SK-N-SH (cell line): Measurements from ENCODE around the gene PLIN1. TPM values are rescaled to one million over a fixed set of nuclear protein-coding genes. Genes with fewer than 3 reads are reported as not detected.

Experiments used
- CTCF ChIA-PET: fragments of 300-600, 350-600 bp; formaldehyde crosslinking; extraction: SDS; loops from one replicate; lab custom pipeline; 2021; lab: Yijun Ruan, JAX
- POLR2A ChIA-PET: fragments of 350-600 bp; sonication (Branson Sonifier 250); formaldehyde crosslinking; extraction: SDS; loops from one replicate; lab custom pipeline; 2020; ENCODE audit warnings: antibody characterized with exemption, inconsistent platforms; lab: Yijun Ruan, JAX
- DNase-seq: peaks from one replicate; pipeline ENCODE4 v3.0.0; 2012
- H2AFZ ChIP-seq: fragments of 200-600 bp; sonication (generic); 2 replicates; pipeline ENCODE4 v1.8.1; 2016; ENCODE audit warnings: antibody characterized with exemption, mild to moderate bottlenecking, low read depth
- H3F3A ChIP-seq: fragments of 200-600 bp; sonication (generic); replicated peaks from 2 replicates; pipeline ENCODE3; 2016; ENCODE audit warnings: antibody characterized with exemption, mild to moderate bottlenecking; ENCODE audit not compliant: insufficient read depth
- H3K27ac ChIP-seq, 2 experiments: fragments of 200-500 bp in 1 of 2; fragments of 200-600 bp in 1 of 2; sonication (Bioruptor generic) in 1 of 2; sonication (generic), shearing (Covaris generic) in 1 of 2; 2 replicates each; pipeline versions ENCODE4 v1.5.1 to v1.6.1; 2014 to 2016; ENCODE audit warnings: low read depth in 2 of 2, inconsistent platforms in 1 of 2, low read length in 1 of 2, mild to moderate bottlenecking in 1 of 2, mixed read lengths in 1 of 2
- H3K27me3 ChIP-seq: fragments of 200-600 bp; sonication (generic), shearing (Covaris generic); 2 replicates; pipeline ENCODE4 v1.6.1; 2016; ENCODE audit warnings: mixed run types; ENCODE audit not compliant: insufficient read depth
- H3K36me3 ChIP-seq, 2 experiments: fragments of 200-500 bp in 1 of 2; fragments of 200-600 bp in 1 of 2; sonication (Bioruptor generic) in 1 of 2; sonication (generic) in 1 of 2; replicated peaks in 1 of 2; 2 replicates each; pipeline versions ENCODE3 to v1.5.1; 2014 to 2016; ENCODE audit warnings: low read length in 1 of 2, mild to moderate bottlenecking in 1 of 2; ENCODE audit not compliant: insufficient read depth in 2 of 2, control insufficient read depth in 1 of 2
- H3K4me1 ChIP-seq, 2 experiments: fragments of 200-500 bp in 1 of 2; fragments of 200-600 bp in 1 of 2; sonication (Bioruptor generic) in 1 of 2; sonication (generic), shearing (Covaris generic) in 1 of 2; 2 replicates each; pipeline versions ENCODE4 v1.5.1 to v1.6.1; 2014 to 2016; ENCODE audit warnings: low read depth in 1 of 2, low read length in 1 of 2, mixed run types in 1 of 2; ENCODE audit not compliant: insufficient read depth in 2 of 2, control insufficient read depth in 1 of 2
- H3K4me2 ChIP-seq: fragments of 200-600 bp; sonication (generic), shearing (Covaris generic); 2 replicates; pipeline ENCODE4 v1.6.1; 2017; ENCODE audit warnings: mixed run types
- H3K4me3 ChIP-seq, 2 experiments: fragments of 200-500 bp in 1 of 2; fragments of 200-600 bp in 1 of 2; sonication (Bioruptor generic) in 1 of 2; sonication (generic), shearing (Covaris generic) in 1 of 2; 2 replicates each; pipeline versions ENCODE4 v1.5.1 to v1.8.1; 2014 to 2016; ENCODE audit warnings: low read depth in 2 of 2, inconsistent platforms in 1 of 2, low read length in 1 of 2, mild to moderate bottlenecking in 1 of 2, mixed read lengths in 1 of 2, moderate library complexity in 1 of 2
- H3K79me2 ChIP-seq: fragments of 200-600 bp; sonication (generic); 2 replicates; pipeline ENCODE4 v1.8.1; 2017; ENCODE audit warnings: mild to moderate bottlenecking; ENCODE audit not compliant: insufficient read depth
- H3K9ac ChIP-seq: fragments of 200-600 bp; sonication (generic); 2 replicates; pipeline ENCODE4 v1.6.1; 2017; ENCODE audit warnings: mixed run types
- H3K9me2 ChIP-seq: fragments of 200-600 bp; sonication (generic); 2 replicates; pipeline ENCODE4 v1.6.1; 2017; ENCODE audit warnings: mixed run types
- H3K9me3 ChIP-seq: fragments of 200-600 bp; sonication (generic); 2 replicates; pipeline ENCODE4 v1.6.1; 2017; ENCODE audit warnings: mixed run types, mild to moderate bottlenecking, moderate library complexity
- H4K20me1 ChIP-seq: fragments of 200-600 bp; sonication (generic); 2 replicates; pipeline ENCODE4 v1.6.1; 2017; ENCODE audit warnings: mild to moderate bottlenecking, mixed run types; ENCODE audit not compliant: insufficient read depth
- ELF1 ChIP-seq: IDR thresholded peaks from 2 replicates; pipeline ENCODE4 v1.4.0; 2012
- GATA2 ChIP-seq: sonication (generic); formaldehyde crosslinking; IDR thresholded peaks from 2 replicates; pipeline ENCODE4 v1.5.0; 2020; ENCODE audit warnings: mild to moderate bottlenecking, missing genetic modification reagents
- SIN3A ChIP-seq: IDR thresholded peaks from 2 replicates; pipeline ENCODE4 v1.6.1; 2012; ENCODE audit warnings: low read depth, mild to moderate bottlenecking, low read length, moderate library complexity, borderline replicate concordance
- SMC3 ChIP-seq: IDR thresholded peaks from 2 replicates; pipeline ENCODE4 v1.6.1; 2012; ENCODE audit warnings: low read depth, low read length, improper control_type of control experiment
- WGBS: methylation state at CpG from one replicate; pipeline ENCODE4 v1.1.6; 2017; ENCODE audit warnings: low lambda C conversion rate; 5-methylcytosine and 5-hydroxymethylcytosine counted together
- polyA plus RNA-seq, 3 experiments: library from polyadenylated mRNA; depleted of rRNA; stranded (reverse); fragments of >200 nt; gene quantifications; 2 replicates each; pipeline ENCODE4 v1.2.3, GENCODE V29; 2012
- small RNA-seq, 7 experiments: library from RNA; depleted of rRNA; stranded (forward); fragments of <200 nt; gene quantifications; one replicate each; pipeline ENCODE3, GENCODE V24; 2012

Gene PLIN1
- polyA plus RNA-seq, 1 of the 3 experiments (the other 2 are of a cell fraction) = 0.08 TPM

DNA sequence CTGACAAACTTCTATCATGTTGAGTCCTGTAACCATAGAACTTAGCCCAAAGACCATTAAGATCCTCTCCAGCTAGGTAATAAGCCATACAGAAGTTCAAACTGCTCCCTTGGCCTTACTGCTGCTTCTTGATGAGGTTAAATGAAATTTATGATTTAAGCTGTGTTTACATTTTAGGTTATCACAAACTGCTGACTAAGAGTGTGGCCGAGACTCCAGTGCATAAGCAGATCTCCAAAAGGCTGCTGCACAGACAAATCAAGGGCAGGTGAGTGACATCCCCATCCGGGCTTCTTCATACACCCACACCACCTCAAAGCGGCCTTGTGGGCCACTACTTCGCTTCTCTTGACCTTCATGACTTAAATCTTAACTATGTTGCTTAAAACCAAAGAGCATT lies 62.9 kb downstream of the PLIN1 start:
- no peak overlapping the region for H3K9ac ChIP-seq
- H2AFZ ChIP-seq = no peak overlapping the region
- peaks cover 3% of the 10 kb centered on the region for H3F3A ChIP-seq
- no peaks in the 10 kb centered on the region for H3K9me2 ChIP-seq
- POLR2A ChIA-PET = no interaction called here
- 93% methylated on average over 4 of the region's 4 CpGs for WGBS
- H3K27me3 ChIP-seq = no peaks in the 10 kb centered on the region
- DNase-seq = no peak
- peaks cover 21 to 70% of the 10 kb centered on the region in 2 experiments for H3K36me3 ChIP-seq
- TF ChIP-seq SMC3 = no peak
- H3K79me2 ChIP-seq = peaks cover 4% of the 10 kb centered on the region; the same call in 1 of the 2 replicates
- CTCF ChIA-PET = interaction anchor here (1.0 to 1.1 kb wide), 2 partner anchors 9 to 31 kb away, joined by 3 read pairs; no protein-coding TSS in a partner anchor
- H3K4me1 ChIP-seq = no peaks in the 10 kb centered on the region
- no peak overlapping the region for H3K4me3 ChIP-seq
- no peaks in the 10 kb centered on the region for H4K20me1 ChIP-seq
- peaks cover 20% of the 10 kb centered on the region for H3K9me3 ChIP-seq
- H3K4me2 ChIP-seq = no peak overlapping the region
- no peak overlapping the region for H3K27ac ChIP-seq

- no peaks in the 10 kb centered on the region for H3K9me2 ChIP-seq
- CTCF ChIA-PET = interaction anchor here (1.0 to 1.4 kb wide), 2 partner anchors 31 to 32 kb away, joined by 3 read pairs; no protein-coding TSS in a partner anchor
- WGBS = 86% methylated on average over 1 of the region's 1 CpG
These were observed 64.0 kb downstream of the PLIN1 start for GRCh38 chr15:89615135-89615534.

More at GRCh38 chr15:89615135-89615534, 64.0 kb downstream of the PLIN1 start:
- Histone ChIP-seq H3K9ac (no peak overlapping the region), H3K9me3 (peaks cover 29% of the 10 kb centered on the region), H4K20me1 (no peaks in the 10 kb centered on the region), H3K4me1 (no peaks in the 10 kb centered on the region), H3K27me3 (no peaks in the 10 kb centered on the region), H2AFZ (no peak overlapping the region), H3F3A (peaks cover 3% of the 10 kb centered on the region), H3K4me2 (no peak overlapping the region), H3K36me3 (peaks cover 31 to 75% of the 10 kb centered on the region in 2 experiments), H3K27ac (no peak overlapping the region), H3K4me3 (no peak overlapping the region), H3K79me2 (peaks cover 4% of the 10 kb centered on the region; the same call in 1 of the 2 replicates)
- DNase-seq = no peak
- TF ChIP-seq ELF1 = no peak
- TF ChIP-seq GATA2 (CRISPR knock-in tag) = no peak
- no peak for TF ChIP-seq SIN3A
- POLR2A ChIA-PET = no interaction called here

Small RNA genes within 50 kb of the gene (small RNA-seq; reads per million reads assigned to genes)
- 0 to 1.1 (median 0.20) reads per million in 7 experiments for gene RNU6-132P

Other genes with a start within 250 kb of the PLIN1 start
- not detected in 2 replicates for gene RHCG, start 182.8 kb downstream of the PLIN1 start, polyA plus RNA-seq (2012; rRNA removed)
- gene TICRR, start 103.9 kb downstream of the PLIN1 start, polyA plus RNA-seq (2012; rRNA removed) = 2.0 and 3.2 TPM in 2 replicates
- gene KIF7, start 23.9 kb downstream of the PLIN1 start, polyA plus RNA-seq (2012; rRNA removed) = 11.2 and 12.0 TPM in 2 replicates
- 6.1 and 7.0 TPM in 2 replicates for gene PEX11A, start 11.4 kb upstream of the PLIN1 start, polyA plus RNA-seq (2012; rRNA removed)
- gene WDR93, start 11.4 kb upstream of the PLIN1 start, polyA plus RNA-seq (2012; rRNA removed) = 0.35 and 0.57 TPM in 2 replicates
- 0.52 and 0.74 TPM in 2 replicates for gene MESP1, start 71.9 kb upstream of the PLIN1 start, polyA plus RNA-seq (2012; rRNA removed)
- gene MESP2, start 97.0 kb upstream of the PLIN1 start, polyA plus RNA-seq (2012; rRNA removed) = 0.21 and 0.31 TPM in 2 replicates
- gene ANPEP, start 135.5 kb upstream of the PLIN1 start, polyA plus RNA-seq (2012; rRNA removed) = 25.8 and 51.0 TPM in 2 replicates
- gene AP3S2, start 214.6 kb upstream of the PLIN1 start, polyA plus RNA-seq (2012; rRNA removed) = 11.9 and 19.4 TPM in 2 replicates
- 13.0 and 13.5 TPM in 2 replicates for gene ARPIN, start 233.6 kb upstream of the PLIN1 start, polyA plus RNA-seq (2012; rRNA removed)